Mucosa of gallbladder (tissue), 1 donor: ENCODE data around the gene PWWP2B. TPM values are rescaled to one million over a fixed set of nuclear protein-coding genes. Genes with fewer than 3 reads are reported as not detected.

ENCODE experiments used
- DNase-seq: peaks from one replicate; pipeline ENCODE4 v3.0.0-alpha.2; 2020; ENCODE audit warnings: low spot score
- total RNA-seq: library from RNA; stranded (reverse); gene quantifications from one replicate; pipeline ENCODE4 v1.2.1, GENCODE V29; 2021
- donor health status: DM: no; HTN: no; CAD: no.

The PWWP2B gene
- total RNA-seq, 1 donor from 2014 or later, result 52.9 TPM

GRCh38 chr10:132418527-132419416 lies 21.8 kb downstream of the PWWP2B start:
- DNase-seq, result peak; percentile 82

DNA sequence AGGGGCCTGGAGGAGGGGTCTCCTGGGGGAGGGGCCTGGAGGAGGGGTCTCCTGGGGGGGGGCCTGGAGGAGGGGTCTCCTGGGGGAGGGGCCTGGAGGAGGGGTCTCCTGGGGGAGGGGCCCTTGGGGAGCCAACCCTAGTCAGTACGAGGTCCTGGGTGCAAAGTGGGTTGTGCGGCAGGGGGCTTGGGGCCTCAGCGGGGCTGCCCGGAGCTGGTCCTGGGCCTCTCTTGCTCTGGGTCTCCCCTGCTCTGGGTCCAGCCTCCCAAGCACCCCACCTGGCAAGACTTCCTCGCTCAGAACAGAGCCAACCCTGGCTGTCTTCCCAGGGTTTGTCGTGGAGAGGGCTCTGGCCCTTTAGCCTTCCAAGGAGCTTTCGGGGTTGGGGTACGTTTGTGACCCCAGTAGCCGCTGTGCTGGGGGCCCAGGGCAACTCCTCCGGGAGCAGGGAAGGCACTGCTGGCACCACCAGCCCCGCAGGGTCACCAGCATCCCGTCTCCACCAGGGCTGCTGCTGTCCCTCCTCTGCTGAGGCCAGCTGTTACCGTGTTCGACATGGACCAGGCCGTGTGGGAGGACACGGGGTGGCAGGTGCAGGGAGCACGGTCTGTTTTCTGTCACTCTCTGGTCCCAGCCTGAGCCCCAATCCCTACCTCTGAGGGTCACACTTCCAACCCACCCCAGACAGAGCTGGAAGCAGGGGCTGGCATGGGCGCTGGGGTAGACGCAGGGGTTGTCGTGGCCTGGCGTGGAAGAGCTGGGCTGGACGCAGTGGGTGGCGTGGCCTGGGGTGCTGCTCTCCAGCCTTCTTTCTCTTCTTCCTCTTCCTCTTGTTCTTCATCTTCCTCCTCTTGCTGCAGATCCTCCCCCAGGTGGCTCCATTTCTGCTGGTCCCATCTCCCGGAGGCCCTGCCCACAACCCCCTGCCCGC lies 22.8 kb downstream of the PWWP2B start:
- no peak for DNase-seq

- no peak for DNase-seq
Measured at GRCh38 chr10:132420469-132420980, 23.5 kb downstream of the PWWP2B start.

DNA sequence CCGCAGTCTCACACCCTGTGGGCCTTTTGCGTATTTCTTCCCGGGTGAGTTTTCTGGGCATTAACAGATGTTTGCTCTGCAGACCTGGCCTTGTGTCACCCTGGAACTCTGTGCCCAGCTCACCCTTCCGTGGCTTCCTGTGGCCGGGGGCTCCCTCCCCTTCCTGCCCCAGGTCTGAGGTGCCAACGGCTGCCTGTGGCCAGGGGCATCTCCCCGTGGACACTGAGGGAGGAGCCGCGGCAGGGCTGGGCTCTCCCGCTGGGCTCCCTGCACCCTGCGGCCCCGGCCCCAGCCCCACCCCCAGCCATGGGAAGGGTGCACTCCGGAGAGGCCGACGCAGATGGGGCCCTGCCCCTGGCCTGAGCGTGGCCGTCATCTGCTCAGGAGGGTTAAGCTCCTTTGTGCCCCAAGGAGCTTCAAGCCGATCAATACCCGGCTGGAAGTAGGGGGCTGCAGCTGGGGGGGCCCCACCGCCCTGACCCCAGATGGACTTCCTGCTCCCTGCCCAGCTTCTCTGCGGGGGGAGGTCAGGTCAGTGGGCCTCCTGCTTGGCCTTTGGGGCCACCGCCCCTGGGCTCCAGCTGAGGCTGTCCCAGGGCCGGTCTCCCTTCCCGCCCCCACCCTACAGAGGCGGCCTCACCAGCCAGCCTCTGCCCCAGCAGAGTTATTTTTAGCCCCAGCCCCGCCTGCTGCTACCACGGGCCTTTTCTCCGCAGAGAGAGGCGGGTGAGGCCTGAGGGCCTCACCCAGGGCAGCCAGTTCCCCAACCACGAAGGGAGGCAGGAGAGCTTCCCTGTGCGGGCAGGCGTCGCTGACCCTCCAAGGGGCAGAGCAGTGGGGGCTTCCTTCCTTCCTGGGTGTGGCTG lies 24.2 kb downstream of the PWWP2B start:
- DNase-seq, result peak; percentile 83

- no peak for DNase-seq
Measured at GRCh38 chr10:132421847-132422751, 25.1 kb downstream of the PWWP2B start.

GRCh38 chr10:132422903-132423825 lies 26.2 kb downstream of the PWWP2B start:
- no peak for DNase-seq

GRCh38 chr10:132423966-132424861 lies 27.2 kb downstream of the PWWP2B start:
- DNase-seq, result no peak

DNA sequence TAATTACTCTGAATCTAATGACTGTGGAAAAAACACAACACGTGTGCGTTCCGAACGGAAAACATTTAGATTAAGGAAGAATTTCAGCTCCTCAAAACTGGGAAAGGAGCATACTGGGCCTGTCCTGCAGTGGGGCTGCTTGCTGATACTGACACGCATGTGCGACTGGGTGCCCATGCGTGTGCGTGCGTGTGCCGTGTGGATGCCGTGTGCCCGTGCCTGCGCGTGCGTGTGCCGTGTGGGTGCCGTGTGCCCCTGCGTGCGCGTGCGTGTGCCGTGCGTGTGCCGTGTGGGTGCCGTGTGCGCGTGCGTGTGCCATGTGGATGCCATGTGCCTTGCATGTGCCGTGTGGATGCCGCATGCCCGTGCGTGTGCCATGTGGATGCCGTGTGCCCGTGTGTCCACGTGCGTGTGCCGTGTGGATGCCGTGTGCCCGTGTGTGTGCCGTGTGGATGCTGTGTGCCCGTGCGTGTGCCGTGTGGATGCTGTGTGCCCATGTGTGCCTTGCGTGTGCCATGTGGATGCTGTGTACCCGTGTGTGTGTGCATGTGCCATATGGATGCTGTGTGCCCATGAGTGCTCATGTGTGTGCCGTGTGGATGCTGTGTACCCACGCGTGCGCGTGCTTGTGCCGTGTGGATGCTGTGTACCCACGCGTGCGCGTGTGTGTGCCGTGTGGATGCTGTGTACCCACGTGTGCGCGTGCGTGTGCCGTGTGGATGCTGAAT lies 28.2 kb downstream of the PWWP2B start:
- no peak for DNase-seq

DNA sequence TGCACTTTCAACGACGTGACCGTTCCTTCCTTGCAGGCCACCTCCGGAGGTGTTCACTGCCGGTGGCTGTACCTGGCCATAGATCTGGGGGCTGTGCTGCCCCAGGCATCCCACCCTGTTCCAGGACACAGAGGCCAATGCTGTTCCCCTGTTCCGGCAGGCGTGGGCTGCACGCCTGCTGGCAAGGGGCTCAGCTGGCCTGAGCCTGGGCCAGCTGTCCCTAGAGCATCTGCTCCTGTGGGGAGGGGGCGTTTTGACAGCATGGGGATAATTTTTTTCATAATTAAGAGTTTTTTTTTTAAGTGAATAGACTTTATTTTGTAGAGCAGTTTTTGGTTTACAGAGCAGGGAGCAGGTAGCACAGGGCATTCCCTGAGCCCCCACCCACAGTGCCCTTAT lies 28.8 kb downstream of the PWWP2B start:
- DNase-seq, result no peak

DNA sequence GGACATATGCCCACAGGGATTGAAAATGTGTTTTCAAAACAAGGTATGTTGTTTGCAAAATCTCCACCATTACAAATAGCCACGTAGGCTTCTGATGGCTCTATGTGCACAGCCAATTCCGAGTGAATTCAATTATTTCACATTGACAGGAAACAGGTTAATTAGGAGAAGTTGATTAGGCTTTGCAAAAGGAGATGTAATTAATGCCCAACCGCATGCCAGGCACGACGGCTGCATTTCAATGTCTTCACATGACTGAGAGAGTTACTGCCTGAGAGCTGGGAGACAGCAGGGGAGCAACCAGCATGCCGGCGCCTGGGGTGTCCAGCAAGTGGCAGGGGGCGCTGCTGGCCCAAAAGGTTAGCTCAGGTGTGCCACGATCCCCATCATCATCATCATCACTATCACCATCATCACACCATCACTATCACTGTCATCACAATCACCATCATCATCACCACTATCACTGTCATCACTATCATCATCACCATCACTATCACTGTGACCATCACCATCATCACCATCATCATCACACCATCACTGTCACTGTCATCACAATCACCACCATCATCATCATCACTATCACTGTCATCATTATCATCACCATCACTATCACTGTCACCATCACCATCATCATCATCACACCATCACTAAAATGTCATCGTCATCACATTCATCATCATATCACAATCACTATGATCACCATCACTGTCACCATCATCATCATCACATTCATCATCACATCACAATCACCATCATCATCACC lies 30.2 kb downstream of the PWWP2B start:
- DNase-seq, result no peak

DNA sequence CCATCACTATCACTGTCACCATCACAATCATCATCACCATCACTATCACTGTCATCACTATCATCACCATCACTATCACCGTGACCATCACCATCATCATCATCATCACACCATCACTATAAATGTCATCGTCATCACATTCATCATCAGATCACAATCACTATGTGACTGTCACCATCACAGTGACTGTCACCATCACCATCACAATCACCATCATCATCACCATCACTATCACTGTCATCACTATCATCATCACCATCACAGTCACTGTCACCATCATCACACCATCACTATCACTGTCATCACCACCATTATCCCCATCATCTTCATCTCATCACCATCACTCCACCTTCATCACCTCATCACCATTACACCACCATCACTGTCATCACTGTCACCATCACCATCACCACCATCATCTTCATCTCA lies 31.0 kb downstream of the PWWP2B start:
- no peak for DNase-seq

- no peak for DNase-seq
Measured at GRCh38 chr10:132428486-132428995, 31.5 kb downstream of the PWWP2B start.

- no peak for DNase-seq
Measured at GRCh38 chr10:132429281-132430230, 32.6 kb downstream of the PWWP2B start.

GRCh38 chr10:132430231-132430743 lies 33.3 kb downstream of the PWWP2B start:
- DNase-seq, result no peak

- DNase-seq, result no peak
Measured at GRCh38 chr10:132430861-132431271, 33.9 kb downstream of the PWWP2B start.
